GM21529 (cell line): ENCODE measurements around the gene ADGRD1.
A peak's percentile ranks its signal among the peaks of the same experiment; 100 is the strongest.

Experiments used
- ATAC-seq: cut with Tn5 transposase; IDR thresholded peaks from one replicate; pipeline ENCODE4 v1.9.1; 2021; ENCODE audit not compliant: unreplicated experiment

The ADGRD1 gene

DNA sequence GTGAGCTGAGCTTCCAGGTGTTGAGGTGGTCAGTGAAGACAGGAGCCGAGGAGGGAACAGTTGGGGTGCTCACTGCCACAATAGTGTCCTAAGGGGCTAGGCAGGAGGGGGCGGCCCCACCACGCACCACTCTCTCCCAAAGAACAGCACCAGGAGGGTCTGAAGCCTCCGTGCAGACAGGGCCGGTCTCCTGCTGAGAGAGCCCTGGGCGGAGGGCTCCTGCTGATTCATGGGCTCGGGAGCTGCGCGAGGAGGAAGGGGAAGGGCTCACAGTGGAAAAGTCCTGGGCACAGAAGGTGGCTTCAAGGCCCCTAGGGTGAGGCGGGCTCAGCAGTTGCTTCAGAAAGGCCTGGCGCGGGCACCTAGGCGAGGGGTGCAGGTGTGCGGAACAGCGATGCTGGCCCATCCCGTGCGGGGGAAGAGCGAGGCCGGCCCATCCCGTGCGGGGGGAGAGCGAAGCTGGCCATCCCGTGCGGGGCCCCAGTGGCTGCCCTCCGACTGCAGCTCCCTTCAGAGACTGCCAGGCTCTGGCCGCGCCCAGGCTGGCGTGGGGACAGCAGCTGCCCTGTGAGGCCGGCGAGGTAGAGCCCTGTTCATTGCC is 176.7 kb downstream of the ADGRD1 start:
- ATAC-seq = no peak

DNA sequence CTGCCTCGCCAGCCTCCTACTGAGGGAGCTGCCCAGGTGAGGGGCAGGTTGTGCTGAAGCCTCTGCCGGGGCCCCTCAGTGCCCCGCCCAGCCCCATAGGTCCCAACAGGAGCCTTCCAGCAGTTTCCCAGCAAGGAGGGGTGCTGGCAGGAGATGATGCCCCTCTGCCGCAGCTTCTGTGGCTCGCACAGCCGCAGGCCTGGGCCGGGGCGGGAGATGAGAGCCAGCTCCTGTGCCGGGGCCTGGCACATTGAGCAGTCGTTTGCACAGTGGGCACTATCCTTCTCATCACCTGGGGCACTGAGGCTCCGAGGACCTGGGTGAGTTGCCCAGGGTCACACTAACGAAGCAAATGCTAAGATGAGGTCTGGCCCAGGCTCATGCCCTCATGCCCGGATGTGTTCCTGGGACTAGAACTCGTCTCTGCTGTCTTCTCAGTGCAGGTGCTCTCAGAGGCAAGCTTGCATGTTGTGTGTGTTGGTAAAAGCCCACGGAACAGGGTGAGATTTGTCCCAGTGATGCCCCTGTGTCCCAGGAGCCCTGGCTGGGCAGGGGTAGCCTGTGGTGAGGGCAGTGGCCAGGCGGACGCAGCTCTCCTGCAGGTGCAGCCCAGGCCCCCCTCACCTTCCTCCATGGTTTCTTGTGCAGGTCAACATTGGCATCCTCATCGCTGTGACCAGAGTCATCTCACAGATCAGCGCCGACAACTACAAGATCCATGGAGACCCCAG is 177.5 kb downstream of the ADGRD1 start:
- ATAC-seq = no peak

DNA sequence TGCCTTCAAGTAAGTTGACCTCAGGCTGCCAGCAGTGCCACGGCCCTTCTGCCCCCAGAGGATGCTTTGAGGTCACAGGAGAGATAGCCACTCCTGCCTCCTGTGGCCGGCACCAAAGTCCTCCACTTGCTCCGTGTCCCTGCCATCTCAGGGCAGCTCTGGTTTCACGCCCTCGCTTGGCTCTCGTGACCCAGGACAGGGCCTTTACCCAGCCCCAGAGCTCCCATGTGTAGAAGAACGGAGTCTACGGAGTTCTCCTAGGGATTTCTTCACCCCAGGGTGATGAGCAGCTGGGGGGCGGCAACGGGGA is 178.1 kb downstream of the ADGRD1 start:
- no peak for ATAC-seq

DNA sequence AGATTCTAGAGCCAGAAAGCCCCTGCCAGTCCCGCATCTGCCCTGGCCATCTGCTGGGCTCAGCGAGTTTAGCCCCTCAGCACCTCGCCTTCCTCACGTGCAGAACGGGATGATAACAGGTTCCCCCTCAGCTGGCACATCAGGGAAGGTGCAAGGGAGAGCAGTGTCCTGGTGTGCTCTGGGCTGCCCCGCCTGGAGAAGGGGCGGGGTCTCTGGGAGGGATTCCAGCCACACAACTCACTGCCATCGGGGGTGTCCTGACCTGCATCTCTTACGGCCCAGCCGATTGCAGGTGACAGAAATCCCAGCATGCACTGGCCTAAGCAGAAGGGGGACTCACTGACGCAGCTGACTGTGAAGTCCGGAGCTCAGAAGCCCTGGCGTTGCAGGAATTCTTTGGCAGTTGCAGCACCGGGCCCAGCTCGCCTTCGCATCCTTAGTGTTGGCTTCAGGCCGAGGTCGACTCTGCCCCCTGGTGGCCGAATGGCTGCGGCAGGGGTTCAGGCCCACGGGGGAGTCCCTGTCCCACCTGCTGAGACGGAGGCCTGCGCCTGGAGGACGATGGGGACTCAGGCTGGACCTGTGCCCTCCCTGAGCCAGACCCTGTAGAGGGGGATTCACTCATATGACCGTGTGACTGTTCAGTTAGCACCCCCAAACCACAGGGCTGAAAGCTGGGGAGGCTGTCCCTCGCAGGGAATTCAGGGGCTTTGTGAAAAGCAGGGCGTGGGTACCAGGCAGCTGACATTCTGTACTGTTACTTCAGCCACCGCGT is 178.6 kb downstream of the ADGRD1 start:
- peak; percentile 67 for ATAC-seq

DNA sequence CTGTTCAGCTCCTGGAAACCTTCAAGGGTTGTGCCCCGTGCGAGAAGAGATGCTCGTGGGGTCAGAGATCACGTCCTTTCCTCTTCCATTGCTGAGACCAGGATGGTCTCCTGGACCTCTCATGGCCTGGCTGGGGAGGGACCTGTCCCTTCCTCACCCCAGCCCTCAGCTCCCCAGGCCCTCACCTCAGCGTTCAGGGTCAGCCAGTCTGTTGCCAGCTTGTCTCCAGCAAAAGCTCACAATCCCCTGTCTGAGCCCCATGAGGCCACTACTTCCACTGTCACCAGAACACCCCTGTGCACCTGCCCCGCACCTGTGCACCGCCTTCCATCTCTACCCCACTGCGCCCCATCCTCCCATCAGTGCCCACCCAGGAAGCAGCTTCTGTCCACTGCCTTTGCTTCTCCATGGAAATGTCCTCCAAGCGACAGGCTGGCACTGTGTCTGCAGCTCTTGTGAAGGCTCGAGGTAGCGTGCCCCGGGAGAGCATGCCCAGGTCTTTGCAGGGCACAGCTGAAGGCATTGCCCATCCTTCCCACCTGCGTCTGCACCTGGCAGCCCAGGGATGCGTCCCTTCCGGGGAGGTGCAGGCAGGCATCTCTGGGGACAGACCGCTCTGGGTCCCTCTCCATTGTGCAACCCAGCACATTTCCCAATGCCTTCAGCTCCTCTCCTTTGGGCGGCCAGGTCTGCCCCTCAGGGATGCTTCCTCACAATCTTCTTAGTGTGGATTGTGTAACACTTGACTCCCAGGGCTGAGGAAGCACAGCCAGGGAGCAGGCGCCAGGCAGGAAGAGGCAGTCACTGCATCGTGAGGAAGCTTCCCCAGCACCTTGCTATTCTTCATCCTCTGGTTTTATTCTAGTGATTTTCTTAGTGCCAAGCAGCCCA is 179.6 kb downstream of the ADGRD1 start:
- no peak for ATAC-seq

DNA sequence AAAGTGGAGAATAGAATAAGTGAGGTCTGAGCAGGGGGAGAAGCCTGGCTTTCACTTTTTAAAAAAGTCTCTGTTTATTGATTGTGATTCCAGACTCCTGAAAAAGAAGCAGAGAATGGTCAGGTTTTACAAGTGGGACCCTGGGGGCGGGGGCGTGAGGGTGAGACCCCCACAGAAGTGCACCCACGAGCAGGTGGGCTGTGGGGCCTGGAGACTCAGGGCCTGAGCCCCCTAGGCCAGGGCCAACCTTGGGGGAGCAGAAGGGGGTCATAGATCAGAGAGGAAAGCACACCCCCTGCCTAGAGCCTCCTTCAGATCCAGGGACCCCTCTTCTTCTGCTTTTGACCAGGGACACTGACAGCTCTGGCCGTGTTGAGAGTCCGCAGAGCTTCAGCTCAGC is 180.3 kb downstream of the ADGRD1 start:
- no peak for ATAC-seq

DNA sequence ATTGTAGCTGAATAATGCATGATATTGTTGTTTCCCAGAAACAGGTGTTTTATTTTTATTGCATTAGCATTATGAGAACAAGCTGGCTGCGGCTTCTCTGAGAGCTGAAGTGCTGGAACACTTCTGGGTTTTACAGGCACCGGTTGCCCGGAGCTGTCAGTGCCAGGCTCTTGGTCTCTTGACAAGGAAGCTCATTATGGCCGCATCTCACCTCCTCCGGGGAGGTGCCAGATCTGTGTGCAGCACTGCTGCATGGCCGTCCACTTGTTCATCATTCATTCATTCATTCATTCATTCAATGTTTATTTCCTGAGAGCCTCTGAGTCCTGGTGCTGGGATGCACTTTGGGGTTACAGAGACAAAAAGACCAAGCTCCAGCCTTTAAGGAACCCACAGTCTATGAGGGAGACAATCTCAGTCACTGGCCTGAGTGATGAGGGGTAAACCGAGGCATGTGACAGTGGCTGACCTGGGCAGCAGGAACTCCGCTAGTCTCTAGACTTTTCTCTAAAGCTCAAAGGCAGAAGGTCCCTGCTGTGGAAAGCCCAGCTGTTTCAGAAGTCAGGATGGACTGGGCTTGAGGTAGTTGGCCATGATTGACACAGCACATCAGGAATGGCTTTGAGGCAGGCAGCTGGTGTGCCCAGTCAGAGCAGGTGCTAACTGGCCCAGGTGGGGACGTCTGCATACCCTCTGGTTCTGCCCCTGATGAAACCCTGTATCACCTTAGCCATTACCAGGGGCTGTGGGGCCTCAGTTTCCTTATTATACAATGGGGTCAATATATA is 181.0 kb downstream of the ADGRD1 start:
- no peak for ATAC-seq

DNA sequence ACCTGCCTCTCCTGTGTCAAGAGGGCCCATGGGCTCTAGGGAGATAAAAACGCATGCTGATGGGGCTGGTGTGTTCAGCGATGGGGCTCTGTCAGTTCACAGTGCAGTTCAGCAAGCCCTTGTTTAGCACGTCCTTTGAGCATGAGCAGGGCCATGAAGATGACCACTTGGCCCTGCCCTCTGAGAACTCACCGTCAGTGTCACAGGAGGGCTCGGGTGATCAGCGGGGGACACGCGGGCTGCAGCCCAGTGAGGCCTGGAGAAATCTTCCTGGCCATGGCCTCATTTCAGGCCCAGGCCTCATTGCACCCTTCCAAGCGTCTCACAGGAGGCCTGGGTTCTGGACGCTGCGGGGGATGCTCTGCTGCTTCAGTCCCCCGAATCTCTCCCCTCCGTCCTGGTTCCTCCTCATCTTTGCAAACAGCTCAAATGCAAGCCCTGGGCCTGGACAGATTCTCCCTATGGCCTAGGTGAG is 181.6 kb downstream of the ADGRD1 start:
- no peak for ATAC-seq

DNA sequence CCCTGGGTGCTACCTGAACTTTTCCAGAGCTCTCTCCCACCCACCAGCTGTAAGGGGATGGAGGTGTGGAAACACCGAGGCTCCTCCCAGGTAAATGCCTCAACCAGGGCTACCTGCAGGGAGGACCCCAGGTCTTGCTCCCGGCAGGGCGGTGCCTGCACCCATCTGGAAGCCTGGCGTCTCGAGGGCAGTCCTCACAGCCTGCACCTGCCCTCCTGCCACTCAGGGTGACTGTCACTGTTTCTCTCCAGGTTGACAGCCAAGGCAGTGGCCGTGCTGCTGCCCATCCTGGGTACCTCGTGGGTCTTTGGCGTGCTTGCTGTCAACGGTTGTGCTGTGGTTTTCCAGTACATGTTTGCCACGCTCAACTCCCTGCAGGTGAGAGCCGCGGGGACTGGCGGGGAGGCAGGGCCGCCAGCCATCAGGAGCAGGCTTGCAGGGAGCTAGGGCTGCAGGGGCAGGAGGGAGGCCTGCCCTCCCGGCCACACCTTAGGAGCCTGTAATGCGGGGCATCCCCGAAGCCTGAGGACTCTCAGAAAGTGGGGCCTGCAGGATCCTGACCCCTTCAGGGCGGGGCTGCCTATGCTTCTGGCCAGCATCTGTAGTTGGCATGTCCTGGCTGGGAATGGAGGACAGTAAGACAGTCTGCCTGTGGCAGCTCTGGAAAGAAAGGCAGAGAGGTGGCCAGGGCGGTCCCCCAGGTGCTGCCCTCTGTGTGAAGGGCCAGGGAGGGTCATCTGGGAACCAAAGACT is 182.3 kb downstream of the ADGRD1 start:
- ATAC-seq = no peak

DNA sequence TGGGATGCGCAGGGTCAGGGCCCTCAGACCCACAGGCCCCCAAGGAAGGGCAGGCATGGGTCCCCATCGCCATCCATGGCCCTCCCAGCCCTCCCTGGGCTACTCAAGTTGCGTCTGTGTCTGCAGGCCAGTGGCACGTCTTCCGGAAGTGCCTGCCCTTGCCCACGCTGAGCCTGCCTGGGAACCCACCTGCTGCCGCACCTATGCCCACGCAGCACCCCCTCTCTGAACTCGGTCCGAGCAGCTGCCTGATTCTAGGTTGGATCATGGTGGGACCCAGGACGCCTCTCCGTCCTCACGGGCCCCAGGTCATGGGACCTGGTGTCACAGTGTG is 182.8 kb downstream of the ADGRD1 start:
- no peak for ATAC-seq

DNA sequence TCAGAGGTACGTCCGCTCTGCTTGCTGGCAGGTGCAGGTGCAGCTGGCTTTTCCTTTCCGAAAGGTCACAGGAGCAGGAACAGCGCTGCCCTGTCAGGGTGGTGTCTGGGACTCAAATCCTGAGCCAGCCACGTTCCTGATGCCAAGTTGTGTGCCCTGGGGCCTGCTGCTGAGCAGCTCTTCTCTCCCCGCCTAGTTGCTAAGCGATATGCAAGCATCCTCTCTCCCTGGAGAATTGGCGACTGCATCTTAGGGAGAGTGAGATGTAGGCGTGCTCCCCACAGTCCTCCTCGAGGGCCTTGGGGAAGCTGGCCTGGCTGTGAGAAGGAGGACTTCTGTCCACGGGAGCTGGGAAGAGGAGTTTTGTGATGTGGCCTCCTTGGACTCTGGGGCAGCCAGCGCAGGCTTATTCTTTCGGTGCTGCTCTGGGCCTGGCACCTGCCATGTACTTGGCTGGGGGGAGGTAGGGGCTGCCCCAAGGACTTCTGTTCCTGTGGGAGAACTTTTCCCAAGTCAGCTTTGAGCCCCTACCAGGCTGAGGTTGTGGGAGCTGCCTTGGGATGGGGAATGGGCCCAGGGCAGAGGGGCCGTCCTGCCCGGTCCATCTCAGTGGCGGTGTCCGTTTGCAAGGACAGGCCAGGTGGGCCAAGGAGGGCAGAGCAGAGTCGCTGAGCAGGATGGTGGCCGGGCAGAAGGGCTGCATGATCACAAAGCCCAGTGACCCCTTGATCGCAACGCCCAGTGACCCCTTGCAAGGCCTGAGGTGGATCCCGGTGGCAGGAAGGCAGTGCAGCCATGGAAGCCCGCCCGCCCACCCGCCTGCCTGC is 183.5 kb downstream of the ADGRD1 start:
- no peak for ATAC-seq

DNA sequence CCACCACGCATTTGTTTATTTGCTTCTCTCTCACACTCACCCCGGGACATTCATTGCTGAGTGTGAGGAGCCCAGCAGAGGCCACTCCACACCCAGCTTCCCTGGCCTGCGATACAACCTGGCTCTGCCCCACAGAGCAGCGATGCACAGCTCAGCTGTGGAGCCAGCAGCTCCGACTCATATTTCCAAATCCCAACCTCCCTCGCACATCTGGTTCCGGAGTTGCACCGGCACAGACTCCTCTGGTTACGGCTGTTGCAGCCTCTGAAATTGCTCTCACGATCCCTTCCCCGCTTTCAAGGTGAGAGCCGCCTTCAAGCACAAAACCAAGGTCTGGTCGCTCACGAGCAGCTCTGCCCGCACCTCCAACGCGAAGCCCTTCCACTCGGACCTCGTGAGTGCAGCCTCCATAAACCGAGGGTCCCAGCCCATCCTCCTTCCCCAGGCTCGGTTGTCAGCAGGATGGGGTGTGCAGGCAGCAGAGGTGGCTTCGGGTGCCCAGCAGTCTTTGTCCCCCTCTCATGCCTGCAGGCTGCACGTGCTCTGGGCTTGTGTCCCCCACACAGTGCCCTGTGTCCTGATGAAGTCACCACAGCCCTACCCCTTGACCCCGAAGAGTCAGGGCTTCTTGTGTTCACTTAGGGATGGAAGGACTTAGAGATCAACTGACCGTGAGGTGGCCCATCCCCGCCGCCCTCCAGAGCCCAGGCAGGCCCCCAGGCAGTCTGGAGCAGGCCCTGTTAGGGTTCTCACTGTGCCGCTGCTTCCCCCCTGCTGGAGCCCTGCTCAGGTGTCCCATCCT is 184.3 kb downstream of the ADGRD1 start:
- no peak for ATAC-seq

DNA sequence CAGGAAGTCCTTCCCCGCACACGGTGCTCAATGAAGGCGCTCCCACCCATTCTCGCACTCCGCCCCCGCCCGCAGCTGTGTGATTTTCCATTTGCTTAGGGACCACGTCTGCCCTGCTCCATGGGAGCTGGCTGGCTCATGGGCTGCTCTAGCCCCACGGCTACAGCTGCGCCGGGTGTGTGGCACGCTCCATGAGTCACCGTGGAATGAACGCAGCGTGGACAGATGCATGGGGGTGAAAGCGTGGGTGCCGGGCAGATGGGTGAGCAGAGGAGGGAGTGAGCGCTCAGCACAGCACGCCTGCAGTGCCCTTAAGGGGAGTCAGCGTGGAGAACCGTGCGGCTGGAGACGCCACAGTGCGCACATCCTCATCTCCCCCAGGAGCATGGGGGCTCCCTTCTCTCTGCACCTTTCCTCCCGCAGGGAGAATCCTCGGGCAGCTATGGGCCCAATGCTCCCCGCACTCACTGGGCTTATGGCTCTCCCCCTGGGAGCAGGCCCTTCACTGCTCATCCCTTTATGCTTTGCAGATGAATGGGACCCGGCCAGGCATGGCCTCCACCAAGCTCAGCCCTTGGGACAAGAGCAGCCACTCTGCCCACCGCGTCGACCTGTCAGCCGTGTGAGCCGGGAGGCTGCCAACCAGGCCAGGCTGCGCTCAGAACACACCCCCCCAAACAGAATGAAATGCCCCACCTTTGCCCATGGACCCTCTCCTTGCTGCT is 185.1 kb downstream of the ADGRD1 start:
- ATAC-seq = no peak

DNA sequence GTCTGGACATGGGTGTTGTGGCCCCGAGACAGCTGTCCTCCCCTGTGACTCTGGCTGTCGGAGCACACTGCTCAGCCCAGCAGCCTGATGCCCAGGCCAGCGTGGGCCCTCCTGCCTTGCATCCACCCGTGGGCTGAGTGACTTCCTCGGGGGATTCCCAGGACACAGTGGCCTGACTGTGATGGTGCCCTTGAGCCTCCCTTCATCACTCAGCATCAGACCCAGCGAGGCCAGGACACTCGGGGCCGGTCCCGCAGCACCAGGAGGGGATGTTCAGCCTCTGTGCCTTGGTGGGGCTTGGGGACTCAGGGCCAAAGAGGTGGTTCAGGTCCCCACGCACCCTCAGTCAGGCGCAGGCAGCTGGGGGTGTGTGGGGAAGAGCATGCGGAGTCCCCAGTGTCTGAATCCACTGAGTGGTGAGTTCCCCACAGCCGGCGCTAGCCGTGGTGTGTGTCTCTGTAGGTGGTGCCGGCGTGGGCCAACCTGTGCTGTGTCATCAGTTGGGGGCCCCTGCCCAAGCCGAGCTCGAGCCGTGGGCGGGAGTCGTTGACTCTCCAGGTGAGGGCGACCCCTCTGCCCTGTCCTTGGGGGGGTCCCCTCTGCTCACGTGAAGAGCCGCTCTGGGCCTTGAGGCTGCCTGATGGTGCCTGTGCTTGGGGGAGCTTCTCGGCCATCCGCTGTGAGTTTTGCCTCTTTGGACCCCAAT is 185.8 kb downstream of the ADGRD1 start:
- ATAC-seq = no peak

DNA sequence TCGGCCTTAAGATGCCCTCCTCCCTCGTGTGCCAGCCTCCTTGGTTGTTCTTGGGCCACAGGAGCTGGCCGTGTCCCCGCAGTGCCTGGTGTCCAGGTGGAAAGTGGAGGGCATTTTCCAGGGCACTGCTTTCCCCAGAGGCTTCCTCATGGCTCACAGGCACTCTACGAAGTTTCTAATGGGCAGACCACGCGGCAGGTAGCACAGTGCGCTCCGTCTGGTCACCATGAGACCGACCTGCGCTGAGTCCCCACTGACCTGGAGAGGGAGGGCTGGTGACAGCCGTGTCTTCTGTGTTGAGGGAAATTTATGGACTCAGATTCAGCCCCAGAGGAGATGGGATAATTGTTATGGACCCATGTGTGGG is 186.3 kb downstream of the ADGRD1 start:
- ATAC-seq = no peak

DNA sequence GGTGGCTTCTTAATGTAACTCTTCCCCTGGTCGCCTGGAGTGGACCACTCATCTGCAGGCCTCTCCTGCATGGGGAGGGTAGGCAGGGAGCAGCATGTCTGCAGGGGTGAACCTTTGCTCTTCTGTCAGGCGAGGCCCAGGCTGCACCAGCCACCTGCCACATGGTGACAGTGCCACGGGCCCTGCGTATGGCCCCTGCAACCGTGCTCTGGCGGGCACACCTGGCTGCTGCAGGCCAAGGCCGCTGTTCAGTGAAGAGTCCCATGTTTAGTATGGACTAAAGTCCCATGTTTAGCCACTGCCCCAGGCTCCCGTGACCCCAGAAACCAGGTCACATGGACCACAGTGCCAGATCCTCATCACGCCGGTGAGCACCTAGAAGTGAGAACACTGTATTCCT is 187.0 kb downstream of the ADGRD1 start:
- no peak for ATAC-seq

DNA sequence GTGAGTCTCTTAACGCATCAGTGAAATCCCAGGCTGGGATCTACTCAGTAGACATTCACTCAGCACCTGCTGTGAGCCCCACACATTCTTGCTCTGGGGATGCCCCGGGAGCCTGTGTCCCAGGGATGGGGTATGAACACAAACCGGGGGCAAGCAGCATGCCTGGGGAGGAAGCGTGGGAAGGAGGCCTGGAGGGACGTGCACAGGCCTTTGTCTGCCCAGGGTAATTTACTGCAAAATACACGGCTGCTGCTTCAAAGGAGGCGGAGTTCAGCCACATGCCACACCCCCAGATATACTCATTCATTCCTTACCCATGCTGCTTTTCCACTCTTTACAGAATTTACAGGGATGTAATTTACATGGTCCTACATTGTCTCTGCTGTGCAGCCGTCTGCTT is 187.8 kb downstream of the ADGRD1 start:
- no peak for ATAC-seq
